Measurements from ENCODE around the gene ITCH. TPM values are rescaled to one million over a fixed set of nuclear protein-coding genes. Genes with fewer than 3 reads are reported as not detected.
"Not testable (repeated sequence)": the region's sequence is repeated elsewhere in the genome, so short reads cannot be mapped to it uniquely, and the experiment has no call there.

ITCH gene
- total and polyA plus RNA-seq, 2 experiments from 2014 or later = 31.0 to 47.7 TPM

- Histone ChIP-seq H3K4me1 (ENCODE audit: insufficient read depth) (peaks cover 9% of the 10 kb centered on the region), H3K4me3 (no peak overlapping the region), H3K9me3 (ENCODE audit: low read depth) (no peaks in the 10 kb centered on the region), H3K79me2 (ENCODE audit: insufficient read depth) (no peaks in the 10 kb centered on the region), H3K27ac (no peak overlapping the region), H3K4me2 (ENCODE audit: unreplicated experiment) (no peak overlapping the region), H4K20me1 (ENCODE audit: insufficient read depth) (no peaks in the 10 kb centered on the region), H3K9ac (no peak overlapping the region), H3K27me3 (replicated peaks; ENCODE audit: insufficient read depth) (no peaks in the 10 kb centered on the region), H3F3A (ENCODE audit: insufficient read depth) (0 out of 2 replicates have a peak, but pooled peaks cover 4% of the 10 kb centered on the region), H2AFZ (no peak overlapping the region), H3K9me2 (ENCODE audit: insufficient read depth) (no peaks in the 10 kb centered on the region), H3K36me3 (ENCODE audit: low read depth) (no peaks in the 10 kb centered on the region)
- no peak for DNase-seq
- TF ChIP-seq EZH2 (IDR thresholded peaks at IDR 0.05; ENCODE audit: insufficient read depth, poor library complexity, severe bottlenecking) (no peak), EZH2phosphoT487 (IDR thresholded peaks at IDR 0.05; ENCODE audit: insufficient read depth, low read depth) (no peak)
- 92 to 93% methylated on average over 4 of the region's 4 CpGs for WGBS, 2 experiments (ENCODE audit: low coverage in 1 of 2, low lambda C conversion rate in 2 of 2, missing lambda C conversion rate in 2 of 2)
- in situ Hi-C loops (cut with MboI) = no loop called here
Observed at GRCh38 chr20:34347571-34347970, 15.5 kb upstream of the ITCH start.

GRCh38 chr20:34350095-34350494 lies 13.0 kb upstream of the ITCH start:
- TF ChIP-seq EZH2 (IDR thresholded peaks at IDR 0.05; ENCODE audit: insufficient read depth, poor library complexity, severe bottlenecking) (no peak), EZH2phosphoT487 (IDR thresholded peaks at IDR 0.05; ENCODE audit: insufficient read depth, low read depth) (no peak)
- Histone ChIP-seq H3K4me3 (no peak overlapping the region), H3F3A (ENCODE audit: insufficient read depth) (0 out of 2 replicates have a peak, but pooled peaks cover 4% of the 10 kb centered on the region), H3K9me2 (ENCODE audit: insufficient read depth) (no peaks in the 10 kb centered on the region), H3K9me3 (ENCODE audit: low read depth) (no peaks in the 10 kb centered on the region), H3K79me2 (ENCODE audit: insufficient read depth) (no peaks in the 10 kb centered on the region), H2AFZ (no peak overlapping the region), H3K4me1 (ENCODE audit: insufficient read depth) (peaks cover 9% of the 10 kb centered on the region), H3K36me3 (ENCODE audit: low read depth) (no peaks in the 10 kb centered on the region), H3K4me2 (ENCODE audit: unreplicated experiment) (no peak overlapping the region), H3K27me3 (replicated peaks; ENCODE audit: insufficient read depth) (no peaks in the 10 kb centered on the region), H3K27ac (no peak overlapping the region), H4K20me1 (ENCODE audit: insufficient read depth) (no peaks in the 10 kb centered on the region), H3K9ac (no peak overlapping the region)
- in situ Hi-C loops (cut with MboI) = no loop called here
- DNase-seq = no peak
- WGBS, 2 experiments (ENCODE audit: low coverage in 1 of 2, low lambda C conversion rate in 2 of 2, missing lambda C conversion rate in 2 of 2) = 63% methylated on average over 3 of the region's 3 CpGs

- H3K36me3 ChIP-seq (ENCODE audit: low read depth); H3K79me2 ChIP-seq (ENCODE audit: insufficient read depth); H3K4me3 ChIP-seq; H3K27ac ChIP-seq; H2AFZ ChIP-seq; H4K20me1 ChIP-seq (ENCODE audit: insufficient read depth); H3F3A ChIP-seq (ENCODE audit: insufficient read depth); H3K9me2 ChIP-seq (ENCODE audit: insufficient read depth); H3K4me2 ChIP-seq (ENCODE audit: unreplicated experiment); H3K9ac ChIP-seq; DNase-seq; in situ Hi-C loops (cut with MboI); H3K27me3 ChIP-seq (replicated peaks; ENCODE audit: insufficient read depth); H3K4me1 ChIP-seq (ENCODE audit: insufficient read depth); H3K9me3 ChIP-seq (ENCODE audit: low read depth): not testable (repeated sequence)
- 92 to 94% methylated on average over 6 of the region's 6 CpGs for WGBS, 2 experiments (ENCODE audit: low coverage in 1 of 2, low lambda C conversion rate in 2 of 2, missing lambda C conversion rate in 2 of 2)
Observed at GRCh38 chr20:34353467-34353866, 9.6 kb upstream of the ITCH start.

GRCh38 chr20:34355427-34355826 lies 7.6 kb upstream of the ITCH start:
- H3K9ac ChIP-seq = no peak overlapping the region
- TF ChIP-seq EZH2 (IDR thresholded peaks at IDR 0.05; ENCODE audit: insufficient read depth, poor library complexity, severe bottlenecking) (no peak), EZH2phosphoT487 (IDR thresholded peaks at IDR 0.05; ENCODE audit: insufficient read depth, low read depth) (no peak)
- H3K27me3 ChIP-seq (replicated peaks; ENCODE audit: insufficient read depth) = no peaks in the 10 kb centered on the region
- H3K9me2 ChIP-seq (ENCODE audit: insufficient read depth) = no peaks in the 10 kb centered on the region
- H4K20me1 ChIP-seq (ENCODE audit: insufficient read depth) = no peaks in the 10 kb centered on the region
- no peak for DNase-seq
- H3K27ac ChIP-seq = no peak overlapping the region
- no peaks in the 10 kb centered on the region for H3K79me2 ChIP-seq (ENCODE audit: insufficient read depth)
- WGBS, 2 experiments (ENCODE audit: low coverage in 1 of 2, low lambda C conversion rate in 2 of 2, missing lambda C conversion rate in 2 of 2) = 77 to 90% methylated on average over 2 of the region's 2 CpGs
- H2AFZ ChIP-seq = no peak overlapping the region
- H3K4me3 ChIP-seq = no peak overlapping the region
- H3F3A ChIP-seq (ENCODE audit: insufficient read depth) = no peaks in the 10 kb centered on the region
- no peaks in the 10 kb centered on the region for H3K4me1 ChIP-seq (ENCODE audit: insufficient read depth)
- no peaks in the 10 kb centered on the region for H3K36me3 ChIP-seq (ENCODE audit: low read depth)
- no peak overlapping the region for H3K4me2 ChIP-seq (ENCODE audit: unreplicated experiment)
- in situ Hi-C loops (cut with MboI) = no loop called here
- no peaks in the 10 kb centered on the region for H3K9me3 ChIP-seq (ENCODE audit: low read depth)

GRCh38 chr20:34359729-34360128 lies 3.3 kb upstream of the ITCH start:
- H3K4me3 ChIP-seq; H3K4me1 ChIP-seq (ENCODE audit: insufficient read depth); H3K9ac ChIP-seq; H3K9me2 ChIP-seq (ENCODE audit: insufficient read depth); H3K27ac ChIP-seq; H3F3A ChIP-seq (ENCODE audit: insufficient read depth); H3K36me3 ChIP-seq (ENCODE audit: low read depth); H3K4me2 ChIP-seq (ENCODE audit: unreplicated experiment); H3K27me3 ChIP-seq (replicated peaks; ENCODE audit: insufficient read depth); DNase-seq; H4K20me1 ChIP-seq (ENCODE audit: insufficient read depth); H3K9me3 ChIP-seq (ENCODE audit: low read depth); H2AFZ ChIP-seq; in situ Hi-C loops (cut with MboI): not testable (repeated sequence)
- 85 to 89% methylated on average over 9 of the region's 9 CpGs for WGBS, 2 experiments (ENCODE audit: low coverage in 1 of 2, low lambda C conversion rate in 2 of 2, missing lambda C conversion rate in 2 of 2)
- H3K79me2 ChIP-seq (ENCODE audit: insufficient read depth) = peaks cover 17% of the 10 kb centered on the region
